ENCODE data around the gene UFSP1.

GRCh38 chr7:100867040-100867775 is 22.3 kb downstream of the UFSP1 start, which contains the start of gene TRIP6:
- TF ChIP-seq CTCF (IDR thresholded peaks at IDR 0.05; ENCODE audit: low read length) (no peak), EZH2 (optimal IDR thresholded peaks at IDR 0.05; ENCODE audit: low read depth, low read length) (no peak)
